HCT116 (cell line): ENCODE data around the gene CSNK1D. TPM values are rescaled to one million over a fixed set of nuclear protein-coding genes. Genes with fewer than 3 reads are reported as not detected.

ENCODE experiments used
- ATAC-seq: fragments of 200-7000 bp; cut with Tn5 transposase; 2 replicates; pipeline ENCODE4 v1.9.1; 2020; ENCODE audit warnings: mild to moderate bottlenecking, moderate library complexity
- BruUV-seq: library from RNA; stranded (reverse); fragments of 400-500 nt; replicated peaks from 2 replicates; lab custom pipeline; 2021; lab: Mats Ljungman, UMichigan
- CTCF ChIA-PET: fragments of 300-600 bp; sonication (Branson Sonifier 250); formaldehyde crosslinking; loops from one replicate; lab custom pipeline; 2021; ENCODE audit warnings: antibody characterized with exemption; lab: Charles Lee
- POLR2A ChIA-PET: fragments of 300-600, 350-600 bp; sonication (Branson Sonifier 250); formaldehyde crosslinking; loops from one replicate; lab custom pipeline; 2021; ENCODE audit warnings: antibody characterized with exemption; lab: Charles Lee
- RAD21 ChIA-PET, 2 experiments: fragments of 300-600 bp; sonication (Branson Sonifier 250); formaldehyde crosslinking; loops; one replicate each; lab custom pipeline; 2023; ENCODE audit warnings: low total read pairs in 2 of 2; ENCODE audit not compliant: uncharacterized antibody in 2 of 2, unreplicated experiment in 2 of 2, low non-redundant PET in 1 of 2; lab: Charles Lee
- DNase-seq: peaks from one replicate; pipeline ENCODE4 v3.0.0-alpha.2; 2010; ENCODE audit warnings: low read depth, low spot score
- H2AFZ ChIP-seq: fragments of 200-600 bp; shearing (Covaris generic), sonication (generic); 2 replicates; pipeline ENCODE4 v1.6.1; 2017; ENCODE audit warnings: low read depth, mixed run types, mixed read lengths, antibody characterized with exemption, low read length; ENCODE audit not compliant: poor library complexity, severe bottlenecking
- H3K27ac ChIP-seq: 2 replicates; pipeline ENCODE4 v1.5.1; 2012; ENCODE audit warnings: low read depth, low read length
- H3K27me3 ChIP-seq: fragments of 200-600 bp; sonication (generic); 2 replicates; pipeline ENCODE4 v1.6.1; 2016; ENCODE audit warnings: mixed run types, low read length, mixed read lengths; ENCODE audit not compliant: insufficient read depth
- H3K36me3 ChIP-seq, 2 experiments: fragments of 200-500 bp in 1 of 2; fragments of 200-600 bp in 1 of 2; sonication (Bioruptor generic) in 1 of 2; sonication (generic) in 1 of 2; 2 replicates each; pipeline versions ENCODE4 v1.5.1 to v1.6.1; 2014 to 2016; ENCODE audit warnings: low read length in 2 of 2, inconsistent platforms in 1 of 2, mixed read lengths in 1 of 2, mixed run types in 1 of 2; ENCODE audit not compliant: insufficient read depth in 2 of 2, control insufficient read depth in 1 of 2
- H3K4me1 ChIP-seq, 2 experiments: fragments of 200-600 bp in 1 of 2; sonication (generic) in 1 of 2; 2 replicates each; pipeline versions ENCODE4 v1.5.1 to v1.6.1; 2012 to 2017; ENCODE audit warnings: low read length in 2 of 2, inconsistent platforms in 1 of 2, mild to moderate bottlenecking in 1 of 2, mixed read lengths in 1 of 2, mixed run types in 1 of 2, moderate library complexity in 1 of 2; ENCODE audit not compliant: insufficient read depth in 2 of 2, control insufficient read depth in 1 of 2
- H3K4me2 ChIP-seq: fragments of 200-600 bp; sonication (generic); 2 replicates; pipeline ENCODE4 v1.6.1; 2017; ENCODE audit warnings: mixed run types, low read length, mixed read lengths
- H3K4me3 ChIP-seq, 2 experiments: fragments of 200-600 bp in 1 of 2; sonication (generic) in 1 of 2; replicated peaks in 1 of 2; 2 replicates each; pipeline ENCODE4 v1.5.1; 2011 to 2016; ENCODE audit warnings: low read length in 2 of 2, control low read depth in 1 of 2, low read depth in 1 of 2, mild to moderate bottlenecking in 1 of 2, mixed read lengths in 1 of 2, mixed run types in 1 of 2
- H3K79me2 ChIP-seq: fragments of 200-600 bp; sonication (generic); 2 replicates; pipeline ENCODE4 v1.6.1; 2017; ENCODE audit warnings: mild to moderate bottlenecking, mixed run types, low read length, moderate library complexity, mixed read lengths; ENCODE audit not compliant: insufficient read depth
- H3K9ac ChIP-seq: fragments of 200-600 bp; sonication (generic); 2 replicates; pipeline ENCODE4 v1.6.1; 2016; ENCODE audit warnings: low read length, mixed read lengths
- H3K9me2 ChIP-seq: fragments of 200-600 bp; sonication (generic), shearing (Covaris generic); 2 replicates; pipeline ENCODE4 v1.6.1; 2017; ENCODE audit warnings: mixed run types, mild to moderate bottlenecking, moderate library complexity; ENCODE audit not compliant: insufficient read depth
- H3K9me3 ChIP-seq, 2 experiments: fragments of 200-500 bp in 1 of 2; fragments of 200-600 bp in 1 of 2; sonication (Bioruptor generic) in 1 of 2; sonication (generic) in 1 of 2; 2 replicates each; pipeline ENCODE4 v1.6.1; 2014 to 2017; ENCODE audit warnings: low read length in 2 of 2, mixed read lengths in 2 of 2, inconsistent platforms in 1 of 2, low read depth in 1 of 2, mild to moderate bottlenecking in 1 of 2, mixed run types in 1 of 2, moderate library complexity in 1 of 2; ENCODE audit not compliant: control insufficient read depth in 1 of 2, insufficient read depth in 1 of 2
- H4K20me1 ChIP-seq: fragments of 200-600 bp; sonication (generic), shearing (Covaris generic); 2 replicates; pipeline ENCODE4 v1.6.1; 2017; ENCODE audit warnings: mixed run types, mild to moderate bottlenecking, moderate library complexity; ENCODE audit not compliant: insufficient read depth
- ATF3 ChIP-seq: IDR thresholded peaks from 2 replicates; pipeline ENCODE4 v1.6.1; 2012
- CBX3 ChIP-seq: IDR thresholded peaks from 2 replicates; pipeline ENCODE4 v1.6.1; 2012; ENCODE audit warnings: low read depth
- CEBPB ChIP-seq: IDR thresholded peaks from 2 replicates; pipeline ENCODE4 v1.6.1; 2012; ENCODE audit warnings: low read depth
- ELF1 ChIP-seq: IDR thresholded peaks from 2 replicates; pipeline ENCODE4 v1.6.1; 2012; ENCODE audit warnings: low read depth, borderline replicate concordance
- EZH2 ChIP-seq: fragments of 200-600 bp; sonication (generic); IDR thresholded peaks from 2 replicates; pipeline ENCODE4 v1.6.1; 2017; ENCODE audit warnings: antibody characterized with exemption, mixed run types
- EZH2phosphoT487 ChIP-seq: fragments of 200-600 bp; IDR thresholded peaks from 2 replicates; pipeline ENCODE4 v1.6.1; 2018; ENCODE audit warnings: antibody characterized with exemption, borderline replicate concordance
- MAX ChIP-seq: IDR thresholded peaks from 2 replicates; pipeline ENCODE4 v1.6.1; 2012
- POLR2A ChIP-seq: IDR thresholded peaks from 2 replicates; pipeline ENCODE4 v1.7.0; 2011; ENCODE audit warnings: borderline replicate concordance; ENCODE audit not compliant: insufficient read depth, insufficient read length; ENCODE audit errors: extremely low read depth
- POLR2AphosphoS5 ChIP-seq: IDR thresholded peaks from 2 replicates; pipeline ENCODE4 v1.6.1; 2011; ENCODE audit warnings: mild to moderate bottlenecking, low read depth, low read length, moderate library complexity
- RAD21 ChIP-seq: IDR thresholded peaks from 2 replicates; pipeline ENCODE4 v1.6.1; 2012; ENCODE audit warnings: low read depth, mild to moderate bottlenecking
- REST ChIP-seq: IDR thresholded peaks from 2 replicates; pipeline ENCODE4 v1.6.1; 2012; ENCODE audit warnings: low read depth
- SP1 ChIP-seq: IDR thresholded peaks from 2 replicates; pipeline ENCODE4 v1.6.1; 2012; ENCODE audit warnings: low read depth
- SRF ChIP-seq: IDR thresholded peaks from 2 replicates; pipeline ENCODE4 v1.6.1; 2012; ENCODE audit warnings: low read depth
- YY1 ChIP-seq: IDR thresholded peaks from 2 replicates; pipeline ENCODE4 v1.6.1; 2011; ENCODE audit warnings: low read length, low read depth, moderate library complexity, mild to moderate bottlenecking; ENCODE audit not compliant: insufficient replicate concordance; ENCODE audit errors: extremely low read depth
- ZFX ChIP-seq: fragments of 450-650 bp; IDR thresholded peaks from 2 replicates; pipeline ENCODE4 v1.6.1; 2017
- intact Hi-C: fragments of 100-400 bp; cut with micrococcal nuclease; formaldehyde crosslinking; loops from 2 replicates; pipeline ENCODE4 v1.10.0; 2022
- total RNA-seq: library from RNA; stranded (reverse); gene quantifications from one replicate; pipeline ENCODE4 v1.2.1, GENCODE V29; 2021; ENCODE audit not compliant: unreplicated experiment

The CSNK1D gene
- total RNA-seq, 1 experiment from 2014 or later = 176 TPM

GRCh38 chr17:82217530-82218204 is 55.8 kb downstream of the CSNK1D start:
- Histone ChIP-seq H3K9me2 (no peaks in the 10 kb centered on the region), H4K20me1 (no peaks in the 10 kb centered on the region), H3K36me3 (no peaks in the 10 kb centered on the region), H3K4me3 (peak overlapping the region; percentile 29 to 46; a peak in 2 of 4 replicates), H3K4me2 (peak overlapping the region; percentile 99), H3K4me1 (peaks cover 43 to 76% of the 10 kb centered on the region in 2 experiments), H3K9ac (peak overlapping the region; percentile 68), H2AFZ (no peak overlapping the region), H3K79me2 (no peaks in the 10 kb centered on the region), H3K27me3 (no peaks in the 10 kb centered on the region), H3K27ac (peak overlapping the region; percentile 98), H3K9me3 (no peaks in the 10 kb centered on the region)
- DNase-seq = no peak
- intact Hi-C loops = no loop called here
- POLR2A ChIA-PET = interaction anchor here (1.0 kb wide), 1 partner anchor 9 kb away, joined by 3 read pairs; no protein-coding TSS in a partner anchor
- no peak for TF ChIP-seq YY1
- peak; percentile 61 for TF ChIP-seq POLR2AphosphoS5
- no peak for TF ChIP-seq SRF
- TF ChIP-seq ZFX = peak; percentile 68; the same call in 1 of the 2 replicates
- no peak for TF ChIP-seq ATF3
- no peak for TF ChIP-seq CBX3
- TF ChIP-seq EZH2phosphoT487 = no peak
- no peak for TF ChIP-seq POLR2A
- RAD21 ChIA-PET = no interaction called here
- ATAC-seq = peak; percentile 13; the same call in 1 of the 2 replicates
- no TSS peak for BruUV-seq
- CTCF ChIA-PET = no interaction called here

GRCh38 chr17:82217120-82217529 is 56.4 kb downstream of the CSNK1D start:
- intact Hi-C loops = no loop called here
- ChIA-PET POLR2A (interaction anchor here (4.2 kb wide), 1 partner anchor 12 kb away, joined by 31 read pairs; the partner anchor contains the start of gene SLC16A3), CTCF (no interaction called here), RAD21 (interaction anchor here in 1 of 2 experiments (1.5 kb wide), 1 partner anchor 12 kb away, joined by 6 read pairs; the partner anchor contains the start of gene SLC16A3)
- Histone ChIP-seq H2AFZ (no peak overlapping the region), H3K4me1 (peaks cover 43 to 76% of the 10 kb centered on the region in 2 experiments), H3K27ac (peak overlapping the region; percentile 98), H3K4me3 (peak overlapping the region; percentile 29 to 46), H4K20me1 (no peaks in the 10 kb centered on the region), H3K9ac (peak overlapping the region; percentile 68), H3K9me3 (no peaks in the 10 kb centered on the region), H3K27me3 (no peaks in the 10 kb centered on the region), H3K79me2 (peaks cover 3% of the 10 kb centered on the region; the same call in 1 of the 2 replicates), H3K9me2 (no peaks in the 10 kb centered on the region), H3K4me2 (peak overlapping the region; percentile 99), H3K36me3 (no peaks in the 10 kb centered on the region)
- BruUV-seq = TSS peak; percentile 62
- no peak for DNase-seq
- peak; percentile 4 for ATAC-seq
- TF ChIP-seq EZH2phosphoT487 (no peak), SRF (no peak), REST (no peak), CEBPB (no peak), ELF1 (no peak), CBX3 (no peak), ATF3 (no peak), POLR2A (no peak), SP1 (no peak), POLR2AphosphoS5 (no peak), MAX (no peak), YY1 (no peak), RAD21 (no peak), EZH2 (no peak)
